Kidney (tissue), 14 donors: Measurements from ENCODE around the gene PNMA8B. TPM values are rescaled to one million over a fixed set of nuclear protein-coding genes. Genes with fewer than 3 reads are reported as not detected.

Experiments used
- DNase-seq, 5 donors: peaks; one replicate each; pipeline ENCODE4 v3.0.0-alpha.2; 2013 to 2020
- FAIRE-seq: peaks from 2 replicates; lab custom pipeline; 2012; peaks lifted over from hg19 to GRCh38; lab: Jason Lieb, UNC
- H3K27ac ChIP-seq, 2 donors: one replicate each; pipeline ENCODE4 v1.7.0; 2013; ENCODE audit warnings: low read depth in 2 of 2, low read length in 2 of 2, inconsistent platforms in 1 of 2
- H3K27me3 ChIP-seq: one replicate; pipeline ENCODE4 v1.7.1; 2013; ENCODE audit warnings: low read length, inconsistent platforms; ENCODE audit not compliant: control insufficient read depth, insufficient read depth
- H3K36me3 ChIP-seq, 3 donors: one replicate each; pipeline versions ENCODE4 v1.7.0 to v1.7.1; 2013; ENCODE audit warnings: low read length in 3 of 3, control low read depth in 1 of 3, inconsistent platforms in 1 of 3; ENCODE audit not compliant: insufficient read depth in 3 of 3, control insufficient read depth in 2 of 3
- H3K4me1 ChIP-seq, 3 donors: one replicate each; pipeline versions ENCODE4 v1.7.0 to v1.7.1; 2013; ENCODE audit warnings: low read length in 3 of 3, inconsistent platforms in 1 of 3, low read depth in 1 of 3; ENCODE audit not compliant: control insufficient read depth in 2 of 3, insufficient read depth in 2 of 3
- H3K4me3 ChIP-seq, 3 donors: one replicate each; pipeline versions ENCODE4 v1.7.0 to v1.8.1; 2013; ENCODE audit warnings: low read length in 3 of 3, control low read depth in 1 of 3, inconsistent platforms in 1 of 3
- H3K9ac ChIP-seq, 3 donors: one replicate each; pipeline versions ENCODE4 v1.7.0 to v1.7.1; 2013; ENCODE audit warnings: low read length in 3 of 3, control low read depth in 1 of 3, inconsistent platforms in 1 of 3
- H3K9me3 ChIP-seq, 3 donors: one replicate each; pipeline versions ENCODE4 v1.7.0 to v1.7.1; 2013; ENCODE audit warnings: low read length in 3 of 3, control low read depth in 1 of 3, inconsistent platforms in 1 of 3; ENCODE audit not compliant: control insufficient read depth in 2 of 3, insufficient read depth in 1 of 3
- intact Hi-C: fragments of 100-400 bp; cut with DNase I; formaldehyde crosslinking; loops from one replicate; pipeline ENCODE4 v1.11.1; 2022
- polyA plus RNA-seq: library from polyadenylated mRNA; stranded (reverse); fragments of 350-450 nt; fragmentation: Illumina TruSeq; extraction: RNeasy Lipid Tissue Mini Kit (QIAGEN cat#74804); gene quantifications from one replicate; pipeline ENCODE4 v1.2.3, GENCODE V29; 2014; ENCODE audit warnings: low read depth, low replicate concordance; ENCODE audit not compliant: insufficient read depth
- total RNA-seq: library from RNA; stranded (reverse); fragmentation: NEBNext Ultra II Directional; extraction: Animal tissue kit (Norgen Biotek cat#: 25700); gene quantifications from one replicate; pipeline ENCODE4 v1.2.1, GENCODE V29; 2021
- TF ChIP-seq, protein P1 (sequence below): IDR thresholded peaks from 3 replicates; pipeline ENCODE4 v1.5.1; 2012; ENCODE audit warnings: mild to moderate bottlenecking, moderate library complexity, borderline replicate concordance; ENCODE audit not compliant: insufficient read depth; ENCODE audit errors: extremely low read depth
- donor health status: control.
- donor health status: control.
- donor health status: control.
- donor health status: control.
- donor health status: control.
- donor health status: DM: yes; HTN: yes; CAD: no.
- donor health status: Normal renal cell carcinoma (clear cell type).

PNMA8B gene
- total and polyA plus RNA-seq, 2 donors from 2014 or later: 0.67 to 1.3 TPM

- no peaks in the 10 kb centered on the region for H3K9me3 ChIP-seq
- intact Hi-C loops: no loop called here
- no peak overlapping the region for H3K27ac ChIP-seq
- H3K4me1 ChIP-seq: peaks cover 0 to 14% (median 9%) of the 10 kb centered on the region in 3 donors
- FAIRE-seq: no peak
- H3K4me3 ChIP-seq: no peak overlapping the region
- H3K27me3 ChIP-seq: no peaks in the 10 kb centered on the region
- H3K9ac ChIP-seq: no peak overlapping the region
- DNase-seq: no peak
- TF ChIP-seq, protein P1, sequence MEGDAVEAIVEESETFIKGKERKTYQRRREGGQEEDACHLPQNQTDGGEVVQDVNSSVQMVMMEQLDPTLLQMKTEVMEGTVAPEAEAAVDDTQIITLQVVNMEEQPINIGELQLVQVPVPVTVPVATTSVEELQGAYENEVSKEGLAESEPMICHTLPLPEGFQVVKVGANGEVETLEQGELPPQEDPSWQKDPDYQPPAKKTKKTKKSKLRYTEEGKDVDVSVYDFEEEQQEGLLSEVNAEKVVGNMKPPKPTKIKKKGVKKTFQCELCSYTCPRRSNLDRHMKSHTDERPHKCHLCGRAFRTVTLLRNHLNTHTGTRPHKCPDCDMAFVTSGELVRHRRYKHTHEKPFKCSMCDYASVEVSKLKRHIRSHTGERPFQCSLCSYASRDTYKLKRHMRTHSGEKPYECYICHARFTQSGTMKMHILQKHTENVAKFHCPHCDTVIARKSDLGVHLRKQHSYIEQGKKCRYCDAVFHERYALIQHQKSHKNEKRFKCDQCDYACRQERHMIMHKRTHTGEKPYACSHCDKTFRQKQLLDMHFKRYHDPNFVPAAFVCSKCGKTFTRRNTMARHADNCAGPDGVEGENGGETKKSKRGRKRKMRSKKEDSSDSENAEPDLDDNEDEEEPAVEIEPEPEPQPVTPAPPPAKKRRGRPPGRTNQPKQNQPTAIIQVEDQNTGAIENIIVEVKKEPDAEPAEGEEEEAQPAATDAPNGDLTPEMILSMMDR: no peak
- no peaks in the 10 kb centered on the region for H3K36me3 ChIP-seq
These were observed 4.9 kb downstream of the PNMA8B start for GRCh38 chr19:46490774-46491173.

GRCh38 chr19:46489445-46490272, 6.0 kb downstream of the PNMA8B start:
- no peak overlapping the region for H3K27ac ChIP-seq
- no peaks in the 10 kb centered on the region for H3K27me3 ChIP-seq
- peak overlapping the region; percentile 24 to 48 (median 29) for H3K4me3 ChIP-seq
- FAIRE-seq (no peak), DNase-seq (peak; percentile 56 to 86 (median 74))
- peaks cover 0 to 9% (median 9%) of the 10 kb centered on the region in 3 donors for H3K4me1 ChIP-seq
- no peaks in the 10 kb centered on the region for H3K36me3 ChIP-seq
- TF ChIP-seq, protein P1: peak; percentile 35
- intact Hi-C loops: loop anchor here (5.0 kb wide), 1 partner anchor 87 kb away; no protein-coding TSS in a partner anchor
- H3K9ac ChIP-seq: no peak overlapping the region
- H3K9me3 ChIP-seq: no peaks in the 10 kb centered on the region

DNA sequence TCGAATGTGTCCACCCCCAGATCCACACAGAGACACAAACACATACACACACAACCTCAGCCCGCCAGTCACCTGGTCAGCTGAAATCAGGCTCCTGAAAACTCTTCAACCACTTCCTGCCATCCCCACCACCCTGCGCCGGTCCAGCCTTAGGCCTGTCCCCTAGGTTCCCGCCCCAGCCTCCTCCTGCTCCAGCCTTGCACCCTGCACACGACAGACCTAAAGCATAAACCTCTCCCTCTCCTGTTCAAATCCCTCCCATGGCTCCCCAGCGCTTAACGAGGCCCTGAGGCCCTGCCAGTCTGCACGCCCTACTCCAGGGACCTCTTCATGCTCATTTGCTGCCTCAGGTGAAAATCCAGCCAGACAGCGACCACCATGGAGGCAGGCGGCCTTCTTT, 7.1 kb downstream of the PNMA8B start:
- DNase-seq (peak in 1 of 5 donors; percentile 65), FAIRE-seq (no peak)
- TF ChIP-seq, protein P1: no peak
- intact Hi-C loops: loop anchor here (5.0 kb wide), 1 partner anchor 86 kb away; no protein-coding TSS in a partner anchor
- H3K27me3 ChIP-seq: no peaks in the 10 kb centered on the region
- no peak overlapping the region for H3K27ac ChIP-seq
- H3K36me3 ChIP-seq: no peaks in the 10 kb centered on the region
- H3K4me3 ChIP-seq: no peak overlapping the region
- H3K9ac ChIP-seq: no peak overlapping the region
- H3K9me3 ChIP-seq: no peaks in the 10 kb centered on the region
- peaks cover 0 to 9% (median 9%) of the 10 kb centered on the region in 3 donors for H3K4me1 ChIP-seq
